Measurements from ENCODE around the gene SETD4. TPM values are rescaled to one million over a fixed set of nuclear protein-coding genes. Genes with fewer than 3 reads are reported as not detected.
A peak's percentile ranks its signal among the peaks of the same experiment; 100 is the strongest.

Gene SETD4
- total and polyA plus RNA-seq, 9 donors, result 14.0 to 20.1 (median 15.1) TPM

DNA sequence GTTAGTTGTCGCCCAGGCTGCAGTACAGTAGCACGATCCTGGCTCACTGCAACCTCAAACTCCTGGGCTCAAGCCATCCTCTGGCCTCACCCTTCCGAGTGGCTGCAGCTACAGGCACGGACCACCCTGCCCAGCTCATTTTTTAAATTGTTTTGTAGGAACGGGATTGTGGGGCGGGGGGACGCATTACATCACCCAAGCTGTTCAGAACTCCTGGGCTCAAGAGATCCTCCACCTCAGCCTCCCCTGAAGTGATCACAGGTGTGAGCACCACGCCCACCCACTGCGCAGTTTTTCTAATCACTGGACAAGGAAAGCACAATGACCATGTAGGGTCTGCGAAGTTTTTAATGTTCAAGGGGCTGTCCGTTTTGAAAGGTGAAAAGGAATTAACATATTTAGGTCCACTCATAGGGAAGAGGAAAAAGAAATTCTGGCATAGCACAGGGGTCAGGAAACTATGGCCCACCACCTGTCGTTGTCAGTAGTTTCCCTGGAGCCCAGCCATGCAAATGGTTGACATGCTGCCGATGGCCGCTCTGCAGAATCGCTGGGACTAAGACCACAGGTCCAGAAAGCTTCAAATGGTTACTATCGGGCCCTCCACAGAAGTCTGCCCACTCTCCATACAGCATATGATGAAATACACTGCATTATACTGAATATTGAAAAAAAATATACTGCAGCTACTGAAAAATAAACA, 26.0 kb downstream of the SETD4 start:
- peaks cover 38% of the 10 kb centered on the region for H3K4me1 ChIP-seq (ENCODE audit: control insufficient read depth, insufficient read depth, low read length)
- H3K4me3 ChIP-seq (ENCODE audit: low read length), result no peak overlapping the region
- peak; percentile 69 for DNase-seq
- WGBS (ENCODE audit: insufficient coverage), result 77% methylated on average over 8 of the region's 16 CpGs
- H3K9me3 ChIP-seq (replicated peaks; ENCODE audit: control insufficient read depth, low read depth, low read length), result no peaks in the 10 kb centered on the region
- H3K27me3 ChIP-seq (ENCODE audit: control insufficient read depth, insufficient read depth, low read length), result no peaks in the 10 kb centered on the region
- H3K27ac ChIP-seq (ENCODE audit: low read length), result peak overlapping the region; percentile 85
- H3K36me3 ChIP-seq (ENCODE audit: control insufficient read depth, insufficient read depth, low read length), result peaks cover 32% of the 10 kb centered on the region

DNA sequence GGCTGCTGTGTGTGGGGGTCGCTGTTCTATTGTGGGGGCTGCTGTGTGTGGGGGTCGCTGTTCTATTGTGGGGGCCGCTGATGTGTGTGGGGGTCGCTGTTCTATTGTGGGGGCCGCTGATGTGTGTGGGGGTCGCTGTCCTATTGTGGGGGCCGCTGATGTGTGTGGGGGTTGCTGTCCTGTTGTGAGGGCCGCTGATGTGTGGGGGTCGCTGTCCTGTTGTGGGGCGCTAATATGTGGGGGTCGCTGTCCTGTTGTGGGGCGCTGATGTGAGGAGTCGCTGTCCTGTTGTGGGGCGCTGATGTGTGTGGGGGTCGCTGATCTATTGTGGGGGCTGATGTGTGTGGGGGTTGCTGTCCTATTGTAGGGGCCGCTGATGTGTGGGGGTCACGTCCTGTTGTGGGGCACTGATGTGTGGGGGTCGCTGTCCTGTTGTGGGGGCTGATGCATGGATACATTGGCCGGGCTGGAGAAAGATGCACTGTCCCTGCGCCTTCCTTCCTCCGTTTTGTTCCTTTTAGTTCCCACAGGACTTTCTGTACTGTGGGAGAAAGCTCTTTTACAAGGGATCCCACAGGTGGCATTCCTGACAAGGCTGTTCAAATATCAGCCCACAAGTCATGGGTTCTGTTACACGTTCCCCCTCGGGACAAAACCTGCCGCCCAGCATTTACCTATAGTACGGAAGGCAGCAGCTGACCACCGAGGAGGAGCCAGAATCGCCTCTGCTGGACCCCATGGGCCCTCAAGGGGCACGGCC, 27.5 kb downstream of the SETD4 start:
- no peaks in the 10 kb centered on the region for H3K27me3 ChIP-seq (ENCODE audit: control insufficient read depth, insufficient read depth, low read length)
- H3K9me3 ChIP-seq (replicated peaks; ENCODE audit: control insufficient read depth, low read depth, low read length), result no peaks in the 10 kb centered on the region
- H3K4me3 ChIP-seq (ENCODE audit: low read length), result no peak overlapping the region
- DNase-seq, result no peak
- no peak overlapping the region for H3K27ac ChIP-seq (ENCODE audit: low read length)
- 83% methylated on average over 15 of the region's 28 CpGs for WGBS (ENCODE audit: insufficient coverage)
- peaks cover 33% of the 10 kb centered on the region for H3K4me1 ChIP-seq (ENCODE audit: control insufficient read depth, insufficient read depth, low read length)
- H3K36me3 ChIP-seq (ENCODE audit: control insufficient read depth, insufficient read depth, low read length), result peaks cover 20% of the 10 kb centered on the region

DNA sequence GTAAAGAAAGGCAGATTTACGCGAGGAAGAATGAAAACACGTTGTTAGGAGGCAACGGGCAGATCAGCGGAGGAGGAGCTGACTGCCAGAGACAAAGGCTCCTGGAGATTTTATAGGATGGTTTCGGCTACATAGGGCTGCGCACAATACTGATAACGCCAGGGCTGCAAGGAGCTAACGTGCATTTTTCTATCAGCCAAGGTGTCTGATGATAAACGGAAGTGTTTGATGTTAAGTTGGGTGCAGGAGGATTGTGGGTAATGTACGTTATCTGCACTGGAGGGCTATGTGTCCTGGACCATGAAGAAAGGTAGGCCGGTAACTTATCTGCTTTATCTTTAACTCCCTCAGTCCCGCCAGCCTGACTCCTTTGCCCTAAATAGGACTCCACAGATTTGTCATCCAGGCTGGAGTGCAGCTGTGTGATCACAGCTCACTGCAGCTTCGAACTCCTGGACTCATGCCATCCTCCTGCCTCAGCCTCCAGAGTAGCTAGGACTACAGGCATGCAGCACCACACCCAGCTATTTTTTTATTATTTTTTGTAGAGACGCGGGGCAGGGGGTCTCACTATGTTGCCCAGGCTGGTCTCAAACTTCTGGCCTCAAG, 29.6 kb downstream of the SETD4 start:
- Histone ChIP-seq H3K4me3 (ENCODE audit: low read length) (no peak overlapping the region), H3K27me3 (ENCODE audit: control insufficient read depth, insufficient read depth, low read length) (no peaks in the 10 kb centered on the region), H3K4me1 (ENCODE audit: control insufficient read depth, insufficient read depth, low read length) (peaks cover 33% of the 10 kb centered on the region), H3K36me3 (ENCODE audit: control insufficient read depth, insufficient read depth, low read length) (peaks cover 14% of the 10 kb centered on the region), H3K27ac (ENCODE audit: low read length) (no peak overlapping the region), H3K9me3 (replicated peaks; ENCODE audit: control insufficient read depth, low read depth, low read length) (no peaks in the 10 kb centered on the region)
- peak; percentile 43 for DNase-seq
- WGBS (ENCODE audit: insufficient coverage), result 49% methylated on average over 12 of the region's 16 CpGs

DNA sequence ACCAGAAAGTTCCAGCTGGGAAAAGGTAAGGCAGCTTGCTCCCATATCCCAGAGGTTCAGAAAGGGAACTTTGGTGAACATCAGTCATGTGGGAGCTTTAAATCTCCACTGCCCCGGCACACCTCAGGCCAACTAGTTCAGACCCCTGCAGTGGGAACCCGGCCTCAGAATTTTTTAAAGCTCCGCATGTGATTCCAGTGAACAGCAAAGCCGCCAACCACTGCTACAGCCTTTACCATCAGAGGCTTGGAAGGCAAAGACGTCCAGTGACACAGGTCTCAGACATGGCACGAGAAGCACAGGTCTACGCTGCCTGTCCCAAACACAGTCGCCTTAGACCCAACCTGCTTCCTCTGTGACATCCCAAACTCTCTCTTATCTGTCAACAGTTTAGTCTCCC, 31.0 kb downstream of the SETD4 start:
- WGBS (ENCODE audit: insufficient coverage), result 95% methylated on average over 8 of the region's 8 CpGs
- H3K27ac ChIP-seq (ENCODE audit: low read length), result no peak overlapping the region
- H3K36me3 ChIP-seq (ENCODE audit: control insufficient read depth, insufficient read depth, low read length), result peaks cover 2% of the 10 kb centered on the region
- no peak overlapping the region for H3K4me3 ChIP-seq (ENCODE audit: low read length)
- no peaks in the 10 kb centered on the region for H3K27me3 ChIP-seq (ENCODE audit: control insufficient read depth, insufficient read depth, low read length)
- H3K9me3 ChIP-seq (replicated peaks; ENCODE audit: control insufficient read depth, low read depth, low read length), result no peaks in the 10 kb centered on the region
- no peak for DNase-seq
- H3K4me1 ChIP-seq (ENCODE audit: control insufficient read depth, insufficient read depth, low read length), result peaks cover 21% of the 10 kb centered on the region

DNA sequence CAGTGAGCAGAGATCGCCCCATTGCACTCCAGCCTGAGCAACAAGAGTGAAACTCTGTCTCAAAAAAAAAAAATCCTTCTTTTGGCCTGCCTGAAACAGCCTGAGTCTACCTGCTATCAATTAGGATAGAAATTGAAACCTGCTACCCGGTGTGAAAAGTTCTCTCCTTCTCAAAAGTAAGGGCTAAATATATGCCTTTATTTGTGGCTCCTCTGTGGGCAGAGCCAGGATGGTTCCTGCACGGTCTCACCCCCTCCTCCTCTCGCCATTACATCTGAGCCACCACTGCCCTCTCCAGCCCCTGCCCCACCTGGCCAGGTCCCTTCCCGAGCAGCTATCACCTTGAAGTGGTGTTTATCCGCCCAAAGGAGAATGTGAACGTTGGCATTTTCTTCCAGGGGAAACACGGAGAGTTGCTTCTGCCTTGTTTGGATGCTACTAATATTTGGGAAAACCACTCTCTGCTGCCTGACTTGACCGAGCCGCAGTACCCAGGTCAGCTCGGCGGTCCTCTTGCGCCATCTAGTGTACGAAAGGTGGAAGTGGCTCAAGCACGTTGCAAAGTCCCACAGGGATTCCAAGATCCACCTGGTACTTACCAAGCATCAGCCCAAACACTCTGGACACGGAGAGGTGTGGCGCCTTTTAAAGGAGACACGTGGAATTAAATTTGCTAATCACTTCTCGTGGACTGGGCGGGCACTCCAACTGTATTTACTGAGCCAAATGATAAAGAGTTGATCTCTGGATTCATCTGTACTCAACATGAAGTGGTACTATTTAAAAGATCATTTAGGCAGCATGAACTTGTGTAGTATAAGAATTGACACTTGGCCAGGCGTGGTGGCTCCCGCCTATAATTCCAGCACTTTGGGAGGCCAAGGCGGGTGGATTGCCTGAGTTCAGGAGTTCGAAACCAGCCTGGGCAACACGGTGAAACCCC, 31.9 kb downstream of the SETD4 start:
- no peaks in the 10 kb centered on the region for H3K27me3 ChIP-seq (ENCODE audit: control insufficient read depth, insufficient read depth, low read length)
- no peaks in the 10 kb centered on the region for H3K36me3 ChIP-seq (ENCODE audit: control insufficient read depth, insufficient read depth, low read length)
- H3K27ac ChIP-seq (ENCODE audit: low read length), result no peak overlapping the region
- DNase-seq, result peak; percentile 86
- H3K4me1 ChIP-seq (ENCODE audit: control insufficient read depth, insufficient read depth, low read length), result peaks cover 12% of the 10 kb centered on the region
- H3K9me3 ChIP-seq (replicated peaks; ENCODE audit: control insufficient read depth, low read depth, low read length), result no peaks in the 10 kb centered on the region
- no peak overlapping the region for H3K4me3 ChIP-seq (ENCODE audit: low read length)
- WGBS (ENCODE audit: insufficient coverage), result 2% methylated on average over 15 of the region's 25 CpGs

DNA sequence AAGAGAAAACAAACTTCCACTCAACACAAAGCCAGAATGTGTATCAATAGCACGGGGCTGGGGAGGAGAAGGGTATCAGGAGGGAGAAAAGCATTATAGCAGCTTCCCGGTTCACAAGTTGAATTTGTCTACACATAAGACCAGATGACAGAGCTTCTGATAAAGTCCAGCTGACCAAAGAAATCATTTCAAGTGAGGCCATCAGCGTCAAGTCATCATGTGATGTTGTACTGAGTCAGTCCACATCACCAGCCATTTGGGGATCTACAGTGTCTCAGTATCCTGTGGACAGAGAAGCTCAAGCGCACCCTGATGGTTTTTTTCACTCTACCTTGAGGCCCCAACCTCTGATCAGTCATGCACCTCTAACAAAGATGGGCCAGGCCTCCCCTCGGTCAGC, 33.0 kb downstream of the SETD4 start:
- no peak overlapping the region for H3K27ac ChIP-seq (ENCODE audit: low read length)

DNA sequence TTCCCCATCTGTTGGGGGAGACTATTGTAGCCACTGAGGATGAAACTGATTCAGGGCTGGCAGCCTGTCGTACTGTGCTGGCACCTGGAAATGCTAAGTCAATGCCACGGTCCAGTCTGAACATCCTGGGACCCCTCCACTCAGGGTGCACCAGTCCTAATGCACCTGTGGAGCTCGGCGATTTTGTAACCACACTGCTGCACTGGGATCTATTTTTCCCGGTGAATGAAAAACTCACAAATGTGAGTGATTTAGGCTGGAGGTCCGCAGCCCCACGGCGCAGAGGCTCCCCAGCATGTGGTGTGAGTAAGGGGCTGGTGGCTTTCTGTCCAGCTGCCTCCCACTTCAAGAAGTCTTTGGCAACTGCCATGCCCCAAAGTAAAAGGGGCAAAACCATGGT, 35.5 kb downstream of the SETD4 start:
- Histone ChIP-seq H3K4me1 (ENCODE audit: control insufficient read depth, insufficient read depth, low read length) (peaks cover 2% of the 10 kb centered on the region), H3K4me3 (ENCODE audit: low read length) (no peak overlapping the region), H3K27ac (ENCODE audit: low read length) (no peak overlapping the region), H3K27me3 (ENCODE audit: control insufficient read depth, insufficient read depth, low read length) (no peaks in the 10 kb centered on the region), H3K36me3 (ENCODE audit: control insufficient read depth, insufficient read depth, low read length) (no peaks in the 10 kb centered on the region), H3K9me3 (replicated peaks; ENCODE audit: control insufficient read depth, low read depth, low read length) (no peaks in the 10 kb centered on the region)
- WGBS (ENCODE audit: insufficient coverage), result 89% methylated on average over 5 of the region's 8 CpGs
- no peak for DNase-seq

More for the DNA sequence above, 33.0 kb downstream of the SETD4 start:
- 84% methylated on average over 3 of the region's 5 CpGs for WGBS (ENCODE audit: insufficient coverage)
- H3K4me3 ChIP-seq (ENCODE audit: low read length), result no peak overlapping the region
- DNase-seq, result no peak
- H3K27me3 ChIP-seq (ENCODE audit: control insufficient read depth, insufficient read depth, low read length), result no peaks in the 10 kb centered on the region
- H3K4me1 ChIP-seq (ENCODE audit: control insufficient read depth, insufficient read depth, low read length), result peaks cover 8% of the 10 kb centered on the region
- no peaks in the 10 kb centered on the region for H3K9me3 ChIP-seq (replicated peaks; ENCODE audit: control insufficient read depth, low read depth, low read length)
- H3K36me3 ChIP-seq (ENCODE audit: control insufficient read depth, insufficient read depth, low read length), result no peaks in the 10 kb centered on the region

DNA sequence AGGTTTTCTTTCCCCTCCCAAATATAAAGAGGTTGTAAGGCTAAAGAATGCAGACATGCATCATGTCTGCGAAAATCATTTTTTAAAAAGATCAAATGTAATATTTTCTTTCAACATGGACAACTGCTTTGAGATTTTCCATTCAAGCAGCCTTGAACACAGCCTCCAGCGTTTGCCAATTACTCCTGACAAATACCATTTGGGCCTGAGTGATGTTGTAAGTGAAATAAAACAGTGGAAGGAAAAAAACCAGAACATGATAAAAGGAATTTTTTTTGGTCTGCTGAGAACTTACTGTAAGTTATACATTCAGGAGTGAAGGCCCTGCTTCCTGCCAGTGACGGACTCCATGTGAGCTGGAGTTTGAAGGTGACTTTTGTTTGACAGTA, 37.2 kb downstream of the SETD4 start:
- peak; percentile 70 for DNase-seq
- WGBS (ENCODE audit: insufficient coverage), result no CpG with 5 or more reads among the region's 3 CpGs
- Histone ChIP-seq H3K4me1 (ENCODE audit: control insufficient read depth, insufficient read depth, low read length) (no peaks in the 10 kb centered on the region), H3K4me3 (ENCODE audit: low read length) (no peak overlapping the region), H3K9me3 (replicated peaks; ENCODE audit: control insufficient read depth, low read depth, low read length) (no peaks in the 10 kb centered on the region), H3K27ac (ENCODE audit: low read length) (no peak overlapping the region), H3K27me3 (ENCODE audit: control insufficient read depth, insufficient read depth, low read length) (no peaks in the 10 kb centered on the region), H3K36me3 (ENCODE audit: control insufficient read depth, insufficient read depth, low read length) (no peaks in the 10 kb centered on the region)

DNA sequence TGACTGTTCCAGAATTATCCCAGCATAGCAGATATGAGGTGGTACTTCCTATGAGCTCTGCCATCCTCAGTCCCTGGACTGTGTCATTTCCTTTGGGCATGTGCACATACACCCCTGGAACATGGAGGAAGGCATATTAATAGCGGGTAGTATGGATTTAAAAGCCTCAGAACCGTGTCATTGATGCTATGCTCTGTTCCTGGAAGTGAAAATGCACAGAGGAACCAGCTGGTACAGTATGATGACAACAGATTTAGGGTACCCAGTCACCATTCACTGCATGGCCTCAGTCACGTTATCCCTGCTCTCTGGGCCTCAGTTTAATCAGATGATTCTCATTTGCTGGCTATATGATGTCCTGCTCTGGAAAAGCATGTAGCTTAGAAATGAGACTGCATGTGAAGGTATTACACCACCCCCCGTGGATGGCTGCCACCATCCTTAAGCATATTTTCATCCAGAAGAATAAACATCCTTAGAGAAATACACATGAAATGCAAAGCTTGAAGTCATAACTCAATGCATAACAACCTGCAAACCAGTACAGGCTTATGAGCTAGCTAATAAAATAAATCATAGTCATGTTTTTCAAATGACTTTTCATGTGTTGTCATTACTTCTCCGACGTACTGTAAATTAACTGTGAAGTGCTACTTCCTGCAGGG, 37.8 kb downstream of the SETD4 start:
- no peak overlapping the region for H3K27ac ChIP-seq (ENCODE audit: low read length)
- peaks cover 2% of the 10 kb centered on the region for H3K27me3 ChIP-seq (ENCODE audit: control insufficient read depth, insufficient read depth, low read length)
- peak; percentile 32 for DNase-seq
- WGBS (ENCODE audit: insufficient coverage), result no CpG with 5 or more reads among the region's 6 CpGs
- no peaks in the 10 kb centered on the region for H3K9me3 ChIP-seq (replicated peaks; ENCODE audit: control insufficient read depth, low read depth, low read length)
- no peak overlapping the region for H3K4me3 ChIP-seq (ENCODE audit: low read length)
- H3K4me1 ChIP-seq (ENCODE audit: control insufficient read depth, insufficient read depth, low read length), result no peaks in the 10 kb centered on the region
- no peaks in the 10 kb centered on the region for H3K36me3 ChIP-seq (ENCODE audit: control insufficient read depth, insufficient read depth, low read length)
